MM.1S (cell line): ENCODE measurements around the gene SIK2.

Experiments
- EZH2 ChIP-seq: fragments of 300-600 bp; sonication (generic); optimal IDR thresholded peaks from 2 replicates; pipeline ENCODE3; 2017; ENCODE audit warnings: low read depth, mild to moderate bottlenecking, antibody characterized with exemption, low read length, mixed read lengths
- TF ChIP-seq, protein P1 (sequence below): fragments of 300-600 bp; sonication (generic); IDR thresholded peaks from 2 replicates; pipeline ENCODE4 v1.5.1; 2016; ENCODE audit warnings: antibody characterized with exemption, low read length, mixed read lengths

DNA sequence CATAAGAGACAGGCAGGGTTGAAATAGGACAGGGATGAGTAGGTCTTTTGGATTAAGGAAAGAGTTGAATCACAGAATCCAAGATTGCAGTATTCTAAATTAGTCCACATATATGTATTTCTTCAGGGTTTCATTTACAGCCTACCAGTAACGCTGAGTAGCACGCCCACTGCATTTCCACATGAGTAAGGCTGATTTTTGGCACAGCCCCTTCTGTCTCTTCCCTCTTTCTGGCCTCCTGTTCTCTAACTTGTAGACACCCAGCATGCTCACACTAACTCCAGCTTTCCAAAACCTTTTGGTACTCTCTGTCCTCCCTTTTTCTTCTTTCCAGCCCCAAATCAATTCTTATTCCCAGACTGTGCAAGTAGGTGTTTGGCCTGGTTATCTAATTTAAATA is 3.7 kb upstream of the SIK2 start:
- TF ChIP-seq, protein P1, sequence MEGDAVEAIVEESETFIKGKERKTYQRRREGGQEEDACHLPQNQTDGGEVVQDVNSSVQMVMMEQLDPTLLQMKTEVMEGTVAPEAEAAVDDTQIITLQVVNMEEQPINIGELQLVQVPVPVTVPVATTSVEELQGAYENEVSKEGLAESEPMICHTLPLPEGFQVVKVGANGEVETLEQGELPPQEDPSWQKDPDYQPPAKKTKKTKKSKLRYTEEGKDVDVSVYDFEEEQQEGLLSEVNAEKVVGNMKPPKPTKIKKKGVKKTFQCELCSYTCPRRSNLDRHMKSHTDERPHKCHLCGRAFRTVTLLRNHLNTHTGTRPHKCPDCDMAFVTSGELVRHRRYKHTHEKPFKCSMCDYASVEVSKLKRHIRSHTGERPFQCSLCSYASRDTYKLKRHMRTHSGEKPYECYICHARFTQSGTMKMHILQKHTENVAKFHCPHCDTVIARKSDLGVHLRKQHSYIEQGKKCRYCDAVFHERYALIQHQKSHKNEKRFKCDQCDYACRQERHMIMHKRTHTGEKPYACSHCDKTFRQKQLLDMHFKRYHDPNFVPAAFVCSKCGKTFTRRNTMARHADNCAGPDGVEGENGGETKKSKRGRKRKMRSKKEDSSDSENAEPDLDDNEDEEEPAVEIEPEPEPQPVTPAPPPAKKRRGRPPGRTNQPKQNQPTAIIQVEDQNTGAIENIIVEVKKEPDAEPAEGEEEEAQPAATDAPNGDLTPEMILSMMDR = no peak
- TF ChIP-seq EZH2 = no peak
